CD4-positive, alpha-beta T cell (primary cell): Measurements from ENCODE around the gene TMEM144. TPM values are rescaled to one million over a fixed set of nuclear protein-coding genes. Genes with fewer than 3 reads are reported as not detected.

Source experiments
- ATAC-seq: fragments of 200-7000 bp; cut with Tn5 transposase; one replicate; pipeline ENCODE4 v1.10.0; 2022; ENCODE audit warnings: mild to moderate bottlenecking; ENCODE audit not compliant: poor library complexity
- CTCF ChIA-PET: fragments of 350-600 bp; sonication (Branson Sonifier 250); formaldehyde crosslinking; loops from one replicate; lab custom pipeline; 2021; ENCODE audit warnings: antibody characterized with exemption, inconsistent platforms; lab: Charles Lee
- POLR2A ChIA-PET: fragments of 350-600 bp; sonication (Branson Sonifier 250); formaldehyde crosslinking; loops from one replicate; lab custom pipeline; 2021; ENCODE audit warnings: antibody characterized with exemption, inconsistent platforms; lab: Charles Lee
- DNase-seq, 14 experiments: peaks; one replicate each; pipeline ENCODE4 v3.0.0-alpha.2; 2013 to 2020; ENCODE audit warnings: mixed read lengths in 2 of 14
- H3K27ac ChIP-seq, 2 donors: one replicate each; pipeline versions ENCODE4 v1.5.1 to v1.7.0; 2013; ENCODE audit warnings: low read length in 2 of 2, low read depth in 1 of 2, mild to moderate bottlenecking in 1 of 2
- H3K27me3 ChIP-seq, 2 experiments: 1 replicate in 1 of 2; 2 replicates in 1 of 2; pipeline versions ENCODE4 v1.6.1 to v1.7.0; 2013; ENCODE audit warnings: low read length in 2 of 2, control low read depth in 1 of 2, mild to moderate bottlenecking in 1 of 2, moderate library complexity in 1 of 2; ENCODE audit not compliant: insufficient read depth in 2 of 2, control insufficient read depth in 1 of 2
- H3K36me3 ChIP-seq: one replicate; pipeline ENCODE4 v1.6.1; 2013; ENCODE audit warnings: low read length, control low read depth; ENCODE audit not compliant: insufficient read depth
- H3K4me1 ChIP-seq: one replicate; pipeline ENCODE4 v1.6.1; 2013; ENCODE audit warnings: low read length, control low read depth; ENCODE audit not compliant: insufficient read depth
- H3K4me3 ChIP-seq: one replicate; pipeline ENCODE4 v1.5.1; 2013; ENCODE audit warnings: mild to moderate bottlenecking, low read length, moderate library complexity
- H3K9me3 ChIP-seq, 2 experiments: 1 replicate in 1 of 2; 2 replicates in 1 of 2; pipeline versions ENCODE4 v1.6.1 to v1.7.0; 2013; ENCODE audit warnings: low read length in 2 of 2, mild to moderate bottlenecking in 2 of 2, control low read depth in 1 of 2, moderate library complexity in 1 of 2; ENCODE audit not compliant: control insufficient read depth in 1 of 2, insufficient read depth in 1 of 2
- H3K27ac Mint-ChIP-seq: one replicate; pipeline ENCODE4 v1.8.0; 2020; ENCODE audit warnings: mixed read lengths
- H3K27me3 Mint-ChIP-seq: one replicate; pipeline ENCODE4 v1.8.0; 2021; ENCODE audit warnings: mixed read lengths
- H3K36me3 Mint-ChIP-seq: one replicate; pipeline ENCODE4 v1.8.0; 2021; ENCODE audit warnings: low read depth, mixed read lengths
- H3K4me1 Mint-ChIP-seq: one replicate; pipeline ENCODE4 v1.8.0; 2021; ENCODE audit warnings: low read depth, mixed read lengths
- H3K4me3 Mint-ChIP-seq: one replicate; pipeline ENCODE4 v1.8.0; 2020; ENCODE audit warnings: mild to moderate bottlenecking, mixed read lengths
- H3K9me3 Mint-ChIP-seq: one replicate; pipeline ENCODE4 v1.8.0; 2020; ENCODE audit warnings: mixed read lengths
- intact Hi-C, 2 experiments: fragments of 100-400 bp; cut with DNase I in 1 of 2; cut with micrococcal nuclease in 1 of 2; formaldehyde crosslinking; loops; one replicate each; pipeline versions ENCODE4 v1.15.1 to v1.9.0; 2023 to 2025; cut with DNase I, micrococcal nuclease
- total RNA-seq, 174 experiments: library from RNA in 2 of 174; stranded (reverse) in 2 of 174; gene quantifications; one replicate each; pipeline ENCODE4 v1.2.3 and lab custom pipeline; 2021 to 2026
- TF ChIP-seq, protein P1 (sequence below): fragments of 200-600 bp; IDR thresholded peaks from one replicate; pipeline ENCODE4 v1.8.0; 2022; ENCODE audit warnings: antibody characterized with exemption, mild to moderate bottlenecking

The TMEM144 gene
- total RNA-seq, 2 experiments from 2014 or later = 0.45 TPM; not detected in 1

GRCh38 chr4:158201322-158201721 is 9.0 kb upstream of the TMEM144 start:
- Mint-ChIP-seq H3K36me3 (no peaks in the 10 kb centered on the region), H3K4me1 (no peaks in the 10 kb centered on the region), H3K9me3 (peaks cover 2% of the 10 kb centered on the region), H3K27me3 (peaks cover 5% of the 10 kb centered on the region), H3K27ac (no peak overlapping the region), H3K4me3 (no peak overlapping the region)
- CTCF ChIA-PET = no interaction called here
- TF ChIP-seq, protein P1, sequence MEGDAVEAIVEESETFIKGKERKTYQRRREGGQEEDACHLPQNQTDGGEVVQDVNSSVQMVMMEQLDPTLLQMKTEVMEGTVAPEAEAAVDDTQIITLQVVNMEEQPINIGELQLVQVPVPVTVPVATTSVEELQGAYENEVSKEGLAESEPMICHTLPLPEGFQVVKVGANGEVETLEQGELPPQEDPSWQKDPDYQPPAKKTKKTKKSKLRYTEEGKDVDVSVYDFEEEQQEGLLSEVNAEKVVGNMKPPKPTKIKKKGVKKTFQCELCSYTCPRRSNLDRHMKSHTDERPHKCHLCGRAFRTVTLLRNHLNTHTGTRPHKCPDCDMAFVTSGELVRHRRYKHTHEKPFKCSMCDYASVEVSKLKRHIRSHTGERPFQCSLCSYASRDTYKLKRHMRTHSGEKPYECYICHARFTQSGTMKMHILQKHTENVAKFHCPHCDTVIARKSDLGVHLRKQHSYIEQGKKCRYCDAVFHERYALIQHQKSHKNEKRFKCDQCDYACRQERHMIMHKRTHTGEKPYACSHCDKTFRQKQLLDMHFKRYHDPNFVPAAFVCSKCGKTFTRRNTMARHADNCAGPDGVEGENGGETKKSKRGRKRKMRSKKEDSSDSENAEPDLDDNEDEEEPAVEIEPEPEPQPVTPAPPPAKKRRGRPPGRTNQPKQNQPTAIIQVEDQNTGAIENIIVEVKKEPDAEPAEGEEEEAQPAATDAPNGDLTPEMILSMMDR = no peak
- Histone ChIP-seq H3K4me3 (no peak overlapping the region), H3K27ac (no peak overlapping the region), H3K4me1 (no peaks in the 10 kb centered on the region), H3K27me3 (no peaks in the 10 kb centered on the region), H3K36me3 (no peaks in the 10 kb centered on the region), H3K9me3 (no peaks in the 10 kb centered on the region)
- DNase-seq (peak in 1 of 14 experiments; percentile 10), ATAC-seq (no peak)
- intact Hi-C loops = no loop called here
- POLR2A ChIA-PET = no interaction called here

DNA sequence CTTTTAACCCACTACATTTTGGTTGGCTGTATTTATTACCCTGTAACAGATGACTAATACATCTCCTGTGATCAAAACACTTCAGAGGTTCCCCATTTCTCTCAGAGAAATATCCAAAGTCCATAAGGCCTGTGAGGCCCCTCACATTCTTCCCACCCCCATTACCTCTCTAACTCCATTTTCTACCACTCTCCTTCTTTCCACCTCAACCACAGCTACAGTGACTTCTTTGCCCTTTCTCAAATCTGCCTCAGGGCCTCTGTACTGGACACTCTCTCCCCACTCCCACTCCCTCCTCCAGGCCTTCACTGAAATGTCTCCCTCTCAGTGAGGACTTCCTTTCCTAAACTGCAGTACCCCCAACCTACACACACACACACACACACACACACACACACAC is 8.4 kb upstream of the TMEM144 start:
- ChIA-PET CTCF (no interaction called here), POLR2A (no interaction called here)
- Histone ChIP-seq H3K4me3 (no peak overlapping the region), H3K27ac (no peak overlapping the region), H3K27me3 (no peaks in the 10 kb centered on the region), H3K9me3 (no peaks in the 10 kb centered on the region), H3K36me3 (no peaks in the 10 kb centered on the region), H3K4me1 (no peaks in the 10 kb centered on the region)
- intact Hi-C loops = no loop called here
- H3K9me3 Mint-ChIP-seq = peaks cover 2% of the 10 kb centered on the region
- H3K4me1 Mint-ChIP-seq = no peaks in the 10 kb centered on the region
- DNase-seq (no peak), ATAC-seq (no peak)
- H3K36me3 Mint-ChIP-seq = no peaks in the 10 kb centered on the region
- no peak overlapping the region for H3K4me3 Mint-ChIP-seq
- H3K27me3 Mint-ChIP-seq = peaks cover 5% of the 10 kb centered on the region
- TF ChIP-seq, protein P1 = no peak
- H3K27ac Mint-ChIP-seq = no peak overlapping the region

GRCh38 chr4:158202481-158202880 is 7.8 kb upstream of the TMEM144 start:
- Histone ChIP-seq H3K4me1 (no peaks in the 10 kb centered on the region), H3K27ac (no peak overlapping the region), H3K9me3 (no peaks in the 10 kb centered on the region), H3K36me3 (no peaks in the 10 kb centered on the region), H3K4me3 (no peak overlapping the region), H3K27me3 (no peaks in the 10 kb centered on the region)
- ATAC-seq (no peak), DNase-seq (no peak)
- no peaks in the 10 kb centered on the region for H3K36me3 Mint-ChIP-seq
- ChIA-PET POLR2A (no interaction called here), CTCF (no interaction called here)
- H3K27me3 Mint-ChIP-seq = peaks cover 5% of the 10 kb centered on the region
- TF ChIP-seq, protein P1 = no peak
- H3K4me1 Mint-ChIP-seq = no peaks in the 10 kb centered on the region
- intact Hi-C loops = no loop called here
- peaks cover 2% of the 10 kb centered on the region for H3K9me3 Mint-ChIP-seq
- H3K4me3 Mint-ChIP-seq = no peak overlapping the region
- no peak overlapping the region for H3K27ac Mint-ChIP-seq
